ENCODE results near the gene TAX1BP3.
"Not testable (repeated sequence)": the region's sequence is repeated elsewhere in the genome, so short reads cannot be mapped to it uniquely, and the experiment has no call there.

TAX1BP3 gene

GRCh38 chr17:3668279-3669084 is at the start of gene TAX1BP3, which contains the start of gene EMC6:
TSS of gene TAX1BP3 (minus strand) at chr17:3668578. CDS start at chr17:3668526, 52 bp downstream.
TSS of gene EMC6 (plus strand) at chr17:3668812. CDS start at chr17:3669147, 335 bp downstream.
- DNase-seq (ENCODE audit: low read depth in 2 of 2): peak; percentile 95 to 96

- DNase-seq (ENCODE audit: low read depth in 2 of 2): no peak
Observed at GRCh38 chr17:3715296-3715695, 46.9 kb upstream of the TAX1BP3 start.

GRCh38 chr17:3712811-3713463 is 44.6 kb upstream of the TAX1BP3 start:
- no peak for DNase-seq (ENCODE audit: low read depth in 2 of 2)

GRCh38 chr17:3710951-3711383 is 42.6 kb upstream of the TAX1BP3 start:
- peak; percentile 28 to 44 for DNase-seq (ENCODE audit: low read depth in 2 of 2)

GRCh38 chr17:3708366-3708765 is 40.0 kb upstream of the TAX1BP3 start:
- no peak for DNase-seq (ENCODE audit: low read depth in 2 of 2)

GRCh38 chr17:3705718-3705984 is 37.3 kb upstream of the TAX1BP3 start:
- not testable (repeated sequence) for DNase-seq (ENCODE audit: low read depth in 2 of 2)

GRCh38 chr17:3704931-3705717 is 36.7 kb upstream of the TAX1BP3 start:
- no peak for DNase-seq (ENCODE audit: low read depth in 2 of 2)

GRCh38 chr17:3702041-3702539 is 33.7 kb upstream of the TAX1BP3 start:
- DNase-seq (ENCODE audit: low read depth in 2 of 2): not testable (repeated sequence)

- no peak for DNase-seq (ENCODE audit: low read depth in 2 of 2)
Observed at GRCh38 chr17:3699951-3700350, 31.6 kb upstream of the TAX1BP3 start.

- DNase-seq (ENCODE audit: low read depth in 2 of 2): no peak
Observed at GRCh38 chr17:3698139-3698538, 29.8 kb upstream of the TAX1BP3 start.

- no peak for DNase-seq (ENCODE audit: low read depth in 2 of 2)
Observed at GRCh38 chr17:3697103-3697476, 28.7 kb upstream of the TAX1BP3 start.

GRCh38 chr17:3695723-3696411 is 27.5 kb upstream of the TAX1BP3 start, which contains the start of gene P2RX5:
TSS of gene P2RX5 (minus strand) at chr17:3696155. CDS start at chr17:3696005, 150 bp downstream.
- no peak for DNase-seq (ENCODE audit: low read depth in 2 of 2)

- DNase-seq (ENCODE audit: low read depth in 2 of 2): no peak
Observed at GRCh38 chr17:3695129-3695722, 26.8 kb upstream of the TAX1BP3 start.

- DNase-seq (ENCODE audit: low read depth in 2 of 2): no peak
Observed at GRCh38 chr17:3693829-3694231, 25.5 kb upstream of the TAX1BP3 start.

- no peak for DNase-seq (ENCODE audit: low read depth in 2 of 2)
Observed at GRCh38 chr17:3693141-3693540, 24.8 kb upstream of the TAX1BP3 start.

- DNase-seq (ENCODE audit: low read depth in 2 of 2): no peak
Observed at GRCh38 chr17:3692346-3692745, 24.0 kb upstream of the TAX1BP3 start.

- DNase-seq (ENCODE audit: low read depth in 2 of 2): no peak
Observed at GRCh38 chr17:3691617-3692067, 23.3 kb upstream of the TAX1BP3 start.

GRCh38 chr17:3690094-3690715 is 21.8 kb upstream of the TAX1BP3 start:
- no peak for DNase-seq (ENCODE audit: low read depth in 2 of 2)

GRCh38 chr17:3689262-3690093 is 21.1 kb upstream of the TAX1BP3 start:
- no peak for DNase-seq (ENCODE audit: low read depth in 2 of 2)

- DNase-seq (ENCODE audit: low read depth in 2 of 2): no peak
Observed at GRCh38 chr17:3688852-3689261, 20.5 kb upstream of the TAX1BP3 start.

Measured in stimulated activated CD4-positive, alpha-beta T cell treated with anti-CD3 and anti-CD28 coated beads, Interleukin-1b, Interleukin-23, amount 100 ng/mL, for 1 hour (primary cell).